Measurements from ENCODE around the gene EPDR1.
A peak's percentile ranks its signal among the peaks of the same experiment; 100 is the strongest.

EPDR1 gene

GRCh38 chr7:37993060-37993501, 72.6 kb downstream of the EPDR1 start:
- DNase-seq = no peak
- no peak for TF ChIP-seq CTCF (IDR thresholded peaks at IDR 0.05; ENCODE audit: low read depth, low read length, missing control alignments)
- H3K27me3 ChIP-seq (replicated peaks) = no peaks in the 10 kb centered on the region
- H3K27ac ChIP-seq = no peak overlapping the region
- no peak overlapping the region for H3K4me3 ChIP-seq (ENCODE audit: low read depth, low read length)
- in situ Hi-C loops (cut with HindIII; ENCODE audit: low pct_ligation_motif_present, low sequenced_read_pairs) = no loop called here
- no peaks in the 10 kb centered on the region for H3K36me3 ChIP-seq (replicated peaks)

- DNase-seq = no peak
- no peaks in the 10 kb centered on the region for H3K36me3 ChIP-seq (replicated peaks)
- TF ChIP-seq CTCF (IDR thresholded peaks at IDR 0.05; ENCODE audit: low read depth, low read length, missing control alignments) = no peak
- no peak overlapping the region for H3K4me3 ChIP-seq (ENCODE audit: low read depth, low read length)
- no peaks in the 10 kb centered on the region for H3K27me3 ChIP-seq (replicated peaks)
- in situ Hi-C loops (cut with HindIII; ENCODE audit: low pct_ligation_motif_present, low sequenced_read_pairs) = no loop called here
- peak overlapping the region; percentile 60 for H3K27ac ChIP-seq
Observed at GRCh38 chr7:37999673-38000072, 79.2 kb downstream of the EPDR1 start.

- TF ChIP-seq CTCF (IDR thresholded peaks at IDR 0.05; ENCODE audit: low read depth, low read length, missing control alignments) = no peak
- DNase-seq = no peak
- in situ Hi-C loops (cut with HindIII; ENCODE audit: low pct_ligation_motif_present, low sequenced_read_pairs) = no loop called here
- no peaks in the 10 kb centered on the region for H3K36me3 ChIP-seq (replicated peaks)
- peak overlapping the region; percentile 60 for H3K27ac ChIP-seq
- no peak overlapping the region for H3K4me3 ChIP-seq (ENCODE audit: low read depth, low read length)
- H3K27me3 ChIP-seq (replicated peaks) = no peaks in the 10 kb centered on the region
Observed at GRCh38 chr7:38000272-38000671, 79.8 kb downstream of the EPDR1 start.

Measured in brain microvascular endothelial cell (primary cell).